ENCODE results near the gene IQSEC1.

The IQSEC1 gene

DNA sequence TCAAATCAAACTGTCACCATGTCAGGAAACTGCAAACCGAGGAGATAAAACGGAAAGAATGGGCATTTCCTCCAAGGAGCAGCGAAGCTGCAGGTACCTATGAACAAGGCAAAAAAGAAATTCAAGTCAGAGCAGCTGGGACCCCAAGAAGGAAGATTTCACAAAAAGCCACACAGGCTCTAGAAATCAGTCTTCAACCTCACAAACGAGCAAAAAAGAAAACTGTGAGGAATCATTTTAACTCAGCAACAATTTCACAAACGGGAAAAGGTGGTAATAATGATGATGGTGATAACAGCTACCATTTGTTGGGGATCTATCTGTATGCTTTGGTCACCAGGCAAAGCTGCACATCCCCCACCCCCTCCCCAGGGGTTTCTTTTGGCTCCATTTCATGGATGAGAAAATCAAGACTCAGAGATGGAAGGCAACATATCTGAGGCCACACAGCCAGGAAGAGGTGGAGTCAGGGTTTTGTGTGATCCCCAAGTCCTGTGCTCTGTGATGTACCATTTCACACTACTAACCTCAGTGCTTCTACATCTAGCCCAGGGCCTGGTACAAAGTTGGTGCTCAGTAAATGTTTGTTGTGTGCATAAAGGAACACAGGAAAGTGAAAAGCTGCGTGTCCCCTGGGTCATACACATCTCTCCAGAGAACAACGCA is 109.9 kb downstream of the IQSEC1 start:
- no peak for DNase-seq

DNA sequence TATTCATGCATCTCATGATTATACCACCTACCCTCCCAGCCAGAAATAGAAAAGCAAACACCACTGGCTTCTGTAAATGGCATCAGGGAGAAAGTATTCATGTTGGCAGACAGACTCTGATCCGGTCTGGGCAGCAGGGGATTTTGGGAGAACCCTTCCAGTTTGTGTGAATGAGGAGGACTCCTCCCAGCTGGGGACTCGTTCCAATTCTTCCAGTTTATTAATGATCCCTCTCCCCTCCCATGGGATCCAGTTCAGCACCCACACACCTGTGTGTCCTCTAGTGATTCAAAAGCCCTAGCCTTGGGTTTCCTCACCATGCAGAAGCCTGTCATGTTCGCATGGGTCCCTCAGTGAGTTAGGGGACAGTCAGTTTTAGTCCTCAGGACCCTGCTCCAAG is 110.9 kb downstream of the IQSEC1 start:
- DNase-seq, result no peak

DNA sequence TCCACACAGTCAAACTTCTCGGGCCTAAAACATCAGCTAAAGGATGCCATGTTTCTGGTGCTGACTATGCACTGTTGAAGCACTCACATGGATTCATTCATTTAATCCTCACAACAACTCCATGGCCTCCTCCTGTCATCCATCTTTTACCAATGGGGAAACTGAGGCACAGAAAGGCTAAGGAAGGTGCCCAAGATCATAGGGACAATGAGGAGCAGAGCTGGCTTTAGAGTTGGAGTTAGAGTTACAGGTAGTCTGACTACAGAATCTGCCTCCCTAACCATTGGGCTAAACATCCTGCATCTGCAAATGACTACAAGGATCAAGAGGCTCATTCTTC is 111.6 kb downstream of the IQSEC1 start:
- no peak for DNase-seq

DNA sequence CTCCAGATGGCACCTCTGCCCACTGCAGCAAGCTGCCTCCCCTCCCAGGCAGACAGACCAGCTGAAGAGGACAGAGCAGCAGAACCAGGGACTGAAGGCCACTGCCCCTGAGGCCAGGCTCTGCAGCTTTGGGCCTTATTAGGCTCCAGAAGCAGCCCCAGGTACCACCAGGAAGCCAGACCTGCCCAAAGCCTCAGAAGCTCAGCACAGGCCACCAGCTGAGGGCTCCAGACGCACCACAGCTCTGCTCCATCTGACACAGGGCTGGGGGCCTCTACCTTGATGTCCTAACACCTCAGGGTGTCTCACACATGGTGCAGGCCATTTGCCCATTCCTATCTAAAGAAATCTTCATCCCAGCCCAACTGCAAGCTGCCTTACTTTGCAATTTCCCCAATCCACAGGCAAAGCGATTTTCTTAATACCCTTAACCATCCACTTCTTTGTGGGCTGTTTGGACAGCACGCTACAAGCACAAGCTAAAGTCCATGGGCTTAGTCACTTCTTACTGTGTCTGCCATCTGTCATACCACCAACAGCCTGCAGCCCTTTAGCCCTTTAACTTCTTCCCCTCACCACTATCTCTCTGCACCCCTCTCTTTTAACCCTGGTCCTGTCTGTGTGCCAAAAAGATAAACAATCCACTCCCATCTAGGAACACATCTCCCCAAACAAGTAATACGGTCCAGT is 112.1 kb downstream of the IQSEC1 start:
- DNase-seq, result no peak

DNA sequence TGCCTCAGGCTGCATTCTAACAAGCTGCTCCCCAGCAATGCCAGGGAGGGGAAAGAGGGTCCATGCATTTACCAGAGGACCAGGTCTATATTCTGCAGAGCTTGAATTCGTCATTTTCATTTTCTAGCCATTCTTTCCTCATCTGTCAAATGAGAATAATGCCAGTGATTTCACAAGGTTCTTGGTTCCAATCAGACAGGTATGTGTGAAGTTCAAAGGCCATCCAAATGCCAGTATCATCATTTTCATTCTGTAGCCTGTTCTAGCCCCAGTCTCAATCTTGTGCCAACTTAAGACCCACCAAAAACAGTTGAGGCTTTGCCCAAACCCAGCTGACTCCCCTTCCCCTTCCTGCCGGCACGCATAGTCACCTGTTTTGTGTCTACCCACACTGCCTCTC is 112.7 kb downstream of the IQSEC1 start:
- DNase-seq, result no peak

DNA sequence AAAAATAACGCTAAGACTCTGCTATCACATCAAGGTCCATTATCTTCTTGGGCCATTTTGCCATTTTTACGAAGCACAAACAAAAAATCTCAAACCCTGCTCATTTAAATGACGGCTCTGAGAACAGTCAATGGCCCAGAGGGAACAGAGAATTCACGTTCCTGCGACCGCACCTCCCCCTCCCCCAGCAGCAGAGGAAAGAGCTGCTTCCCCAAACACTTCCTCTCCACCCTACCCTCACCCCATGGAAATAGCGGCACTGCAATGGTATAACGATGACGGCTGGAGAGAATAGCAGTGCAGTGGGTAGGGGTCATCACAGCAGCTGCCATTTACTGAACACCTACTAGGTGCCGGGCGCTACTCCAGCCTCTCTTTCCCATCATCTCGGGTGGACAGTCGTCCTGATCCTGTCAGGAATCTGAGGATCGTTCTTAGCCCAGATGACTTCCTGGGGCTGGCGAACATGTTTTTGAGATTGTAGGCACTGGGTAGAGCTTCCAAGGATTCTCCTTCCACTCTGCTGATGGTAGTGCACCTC is 113.3 kb downstream of the IQSEC1 start:
- no peak for DNase-seq

DNA sequence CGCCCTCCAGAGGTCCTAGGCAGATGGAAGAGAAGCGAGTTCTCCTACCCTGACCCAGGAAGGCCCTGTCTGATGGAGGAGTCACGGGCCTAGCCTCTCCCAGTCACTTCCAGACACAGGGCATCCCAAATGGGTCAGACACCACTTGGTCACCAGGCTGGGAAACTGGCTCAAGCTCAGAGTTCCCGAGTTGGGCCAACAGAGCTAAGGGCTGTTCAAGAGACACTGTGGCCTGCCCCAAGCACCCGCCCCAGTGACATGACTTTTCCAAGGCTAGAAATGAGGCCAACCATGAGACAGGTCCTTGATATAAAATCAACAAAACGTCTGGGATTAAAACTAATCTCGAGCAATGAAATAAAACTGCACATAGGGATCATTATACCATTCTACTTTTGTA is 113.8 kb downstream of the IQSEC1 start:
- DNase-seq, result no peak

DNA sequence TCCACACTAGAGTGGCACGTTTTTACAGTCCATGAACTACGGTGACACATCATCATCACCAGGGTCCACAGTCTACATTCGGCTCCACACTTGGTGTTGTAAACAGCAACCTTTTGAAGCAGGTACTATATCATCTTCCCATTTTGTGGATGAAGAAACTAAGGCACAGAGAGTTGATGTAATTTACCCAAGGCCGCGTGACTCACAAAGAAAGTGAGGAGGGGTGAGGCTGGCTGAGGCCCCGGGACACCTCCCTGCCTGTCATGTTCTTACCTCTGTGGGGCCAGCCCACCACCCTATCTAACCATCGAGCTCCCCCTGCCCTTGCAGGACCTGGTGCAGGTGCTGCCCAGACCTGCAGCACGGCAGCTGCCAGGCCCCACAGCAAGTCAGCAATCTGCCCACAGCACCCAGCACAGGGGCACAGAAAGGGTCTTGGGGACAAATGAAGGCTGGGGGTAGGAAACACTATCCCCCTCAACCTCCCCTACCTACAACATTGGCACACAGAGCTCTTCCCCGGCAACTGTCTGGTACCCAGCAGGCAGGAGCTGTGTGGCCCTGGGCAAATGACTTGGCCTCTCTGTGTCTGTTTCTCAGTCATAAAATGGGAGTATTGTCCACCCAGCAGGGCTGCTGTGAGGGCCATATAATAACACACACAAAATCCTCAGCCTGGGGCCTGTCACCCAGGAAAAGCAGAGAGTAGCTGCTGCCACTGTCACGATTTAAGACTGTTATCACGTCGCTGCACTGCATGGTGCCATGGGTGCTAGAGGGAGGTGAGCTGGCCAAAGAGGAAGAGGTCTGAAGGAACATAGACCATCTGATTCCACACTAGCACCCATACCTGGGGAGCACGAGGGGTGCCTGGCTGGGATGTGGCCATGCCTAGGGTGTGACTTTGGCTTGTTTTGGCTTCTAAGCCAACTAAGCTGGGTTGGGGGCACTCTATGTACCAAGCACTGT is 115.1 kb downstream of the IQSEC1 start:
- no peak for DNase-seq

DNA sequence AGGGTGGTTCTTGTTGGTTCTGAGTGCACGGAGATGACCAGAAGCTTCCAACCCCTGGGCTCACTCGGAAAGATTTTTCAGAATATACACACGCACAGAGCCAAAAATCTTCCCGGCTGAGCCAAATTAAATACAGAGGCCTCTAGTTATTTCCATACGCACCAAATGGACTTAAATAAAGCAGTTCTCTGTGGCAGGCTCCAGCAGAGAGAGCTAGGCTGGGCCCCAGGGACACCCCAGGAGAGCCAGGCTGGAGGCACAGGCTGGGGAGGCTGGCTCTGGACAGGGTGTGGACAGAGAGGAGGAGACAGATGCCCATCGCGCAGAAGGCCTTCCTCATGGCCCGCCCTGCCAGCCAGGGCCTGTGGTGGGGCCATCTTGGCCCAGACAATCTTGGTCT is 115.9 kb downstream of the IQSEC1 start:
- no peak for DNase-seq

- DNase-seq, result no peak
Observed at GRCh38 chr3:12956316-12956660, 116.9 kb downstream of the IQSEC1 start.

GRCh38 chr3:12955651-12956315 is 117.4 kb downstream of the IQSEC1 start:
- no peak for DNase-seq

GRCh38 chr3:12954891-12955650 is 118.2 kb downstream of the IQSEC1 start:
- no peak for DNase-seq

- no peak for DNase-seq
Observed at GRCh38 chr3:12954180-12954579, 119.0 kb downstream of the IQSEC1 start.

GRCh38 chr3:12953201-12953995 is 119.8 kb downstream of the IQSEC1 start:
- no peak for DNase-seq

GRCh38 chr3:12952343-12953200 is 120.7 kb downstream of the IQSEC1 start:
- no peak for DNase-seq

- no peak for DNase-seq
Observed at GRCh38 chr3:12948891-12949711, 124.1 kb downstream of the IQSEC1 start.

- no peak for DNase-seq
Observed at GRCh38 chr3:12948371-12948770, 124.9 kb downstream of the IQSEC1 start.

DNA sequence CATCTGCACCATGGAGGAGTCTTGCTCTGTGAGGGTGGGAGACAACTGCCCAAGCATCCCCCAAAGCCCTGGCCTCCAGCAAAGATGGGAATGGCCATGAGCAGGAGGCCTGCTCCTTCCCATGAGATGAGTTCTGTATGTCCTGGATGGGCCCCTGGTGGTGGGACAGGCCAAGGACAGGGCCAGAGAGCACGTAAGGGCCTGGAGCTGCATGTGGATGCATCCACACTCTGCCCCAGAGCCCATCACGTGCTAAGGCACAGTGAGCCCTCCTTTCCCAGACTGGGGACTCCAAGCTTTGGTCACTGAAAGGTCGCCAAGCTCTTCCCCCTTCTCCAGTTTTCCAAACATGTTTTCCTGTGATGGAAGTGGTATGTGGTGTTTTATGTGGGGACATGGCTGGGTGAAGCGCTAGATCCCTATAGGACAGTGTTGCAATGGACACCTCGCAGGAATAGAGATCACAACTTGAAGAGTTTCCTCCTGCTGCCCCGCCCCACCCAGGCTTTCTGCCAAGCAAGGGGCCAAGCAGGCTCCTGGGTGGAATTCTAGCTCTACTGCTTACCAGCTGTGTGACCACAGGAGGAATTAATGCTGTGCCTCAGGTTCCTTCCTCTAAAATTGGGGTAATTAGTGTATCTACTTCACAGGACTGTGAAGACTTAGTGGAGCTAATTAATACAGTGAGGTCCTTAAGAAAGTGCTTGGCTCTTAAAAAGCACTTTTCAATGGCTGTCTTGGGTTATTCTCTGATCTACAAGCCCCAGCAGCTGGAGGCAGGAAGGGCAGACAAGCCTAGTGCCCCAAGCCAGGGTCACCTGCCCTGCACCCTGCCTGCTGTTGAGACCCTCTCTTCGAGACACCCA is 125.5 kb downstream of the IQSEC1 start:
- no peak for DNase-seq
